Iris pigment epithelial cell (primary cell): Measurements from ENCODE around the gene CADM4.
"Not testable (repeated sequence)": the region's sequence is repeated elsewhere in the genome, so short reads cannot be mapped to it uniquely, and the experiment has no call there.

Experiments
- DNase-seq: peaks from one replicate; pipeline ENCODE4 v3.0.0-alpha.2; 2011; ENCODE audit warnings: low read depth

CADM4 gene

DNA sequence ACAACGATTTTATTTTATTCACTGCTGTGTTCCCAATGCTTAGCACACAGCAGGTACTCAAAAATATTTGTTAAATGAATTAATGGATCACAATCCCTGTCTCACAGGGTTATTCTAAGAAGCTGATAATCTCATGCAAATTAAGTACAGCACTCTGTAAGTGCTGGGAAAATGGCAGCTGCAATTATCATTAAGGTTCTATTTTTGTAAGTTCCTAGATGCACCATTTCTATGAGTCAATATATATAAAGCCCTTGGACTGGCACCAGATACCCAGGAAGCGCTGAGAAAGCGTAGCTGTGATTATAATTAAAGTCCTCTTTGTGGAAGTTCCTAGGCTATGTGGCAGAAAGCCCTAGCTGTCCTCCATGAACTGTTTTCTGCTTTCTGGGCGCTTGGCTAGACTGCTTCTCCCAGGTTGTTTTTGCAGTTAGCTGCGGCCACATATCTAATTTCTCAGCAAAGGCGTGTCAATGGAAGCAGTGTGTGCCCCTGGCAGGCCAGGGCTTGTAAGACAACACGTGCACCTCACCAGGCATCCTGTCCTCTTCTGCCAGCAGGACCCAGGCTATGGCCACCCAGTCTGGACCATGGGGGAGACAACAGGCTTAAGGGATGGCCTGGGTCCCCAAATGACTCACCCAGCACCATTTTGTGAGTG, 33.0 kb downstream of the CADM4 start:
- DNase-seq: no peak

DNA sequence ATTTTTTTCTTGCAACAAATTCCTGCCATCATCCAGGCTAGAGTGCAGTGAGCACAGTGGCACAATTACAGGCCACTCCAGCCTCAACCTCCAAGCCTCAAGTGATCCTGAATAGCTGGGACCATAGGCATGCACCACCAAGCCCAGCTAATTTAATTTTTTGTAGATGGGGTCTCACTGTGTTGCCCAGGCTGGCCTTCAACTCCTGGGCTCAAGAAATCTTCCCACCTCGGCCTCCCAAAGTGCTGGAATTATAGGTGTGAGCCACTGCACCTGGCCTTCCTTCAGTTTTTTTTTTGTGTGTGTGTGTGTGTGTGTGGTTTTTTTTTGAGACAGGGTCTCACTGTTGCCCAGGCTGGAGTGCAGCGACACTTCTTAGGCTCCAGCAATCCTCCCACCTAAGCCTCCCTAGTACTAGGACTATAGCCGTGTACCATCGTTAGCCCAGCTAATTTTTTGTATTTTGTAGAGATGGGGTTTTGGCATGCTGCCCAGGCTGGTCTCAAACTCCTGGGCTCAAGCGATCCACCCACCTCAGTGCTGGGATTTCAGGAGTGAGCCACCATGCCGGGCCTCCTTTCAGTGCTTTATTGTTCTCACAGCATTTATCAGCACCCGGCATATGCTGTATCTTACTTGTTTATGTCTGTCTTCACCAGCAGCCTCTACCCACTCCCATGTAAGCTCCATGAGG, 33.6 kb downstream of the CADM4 start:
- DNase-seq: no peak

DNA sequence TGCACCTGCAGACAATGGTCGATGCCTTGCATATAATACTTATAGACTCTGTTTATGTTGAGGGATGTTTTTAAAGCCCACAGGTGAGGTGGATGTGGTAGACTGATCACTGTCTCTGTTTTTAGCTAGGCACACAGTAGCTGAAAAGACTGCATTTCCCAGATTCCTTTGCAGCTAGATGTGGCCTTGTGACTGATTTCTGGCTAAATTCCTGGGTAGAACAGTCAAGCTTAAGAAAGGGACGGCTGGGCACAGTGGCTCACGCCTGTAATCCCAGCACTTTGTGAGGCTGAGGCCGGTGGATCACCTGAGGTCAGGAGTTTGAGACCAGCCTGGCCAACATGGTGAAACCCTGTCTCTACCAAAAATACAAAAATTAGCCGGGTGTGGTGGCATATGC, 39.3 kb downstream of the CADM4 start:
- DNase-seq: not testable (repeated sequence)

DNA sequence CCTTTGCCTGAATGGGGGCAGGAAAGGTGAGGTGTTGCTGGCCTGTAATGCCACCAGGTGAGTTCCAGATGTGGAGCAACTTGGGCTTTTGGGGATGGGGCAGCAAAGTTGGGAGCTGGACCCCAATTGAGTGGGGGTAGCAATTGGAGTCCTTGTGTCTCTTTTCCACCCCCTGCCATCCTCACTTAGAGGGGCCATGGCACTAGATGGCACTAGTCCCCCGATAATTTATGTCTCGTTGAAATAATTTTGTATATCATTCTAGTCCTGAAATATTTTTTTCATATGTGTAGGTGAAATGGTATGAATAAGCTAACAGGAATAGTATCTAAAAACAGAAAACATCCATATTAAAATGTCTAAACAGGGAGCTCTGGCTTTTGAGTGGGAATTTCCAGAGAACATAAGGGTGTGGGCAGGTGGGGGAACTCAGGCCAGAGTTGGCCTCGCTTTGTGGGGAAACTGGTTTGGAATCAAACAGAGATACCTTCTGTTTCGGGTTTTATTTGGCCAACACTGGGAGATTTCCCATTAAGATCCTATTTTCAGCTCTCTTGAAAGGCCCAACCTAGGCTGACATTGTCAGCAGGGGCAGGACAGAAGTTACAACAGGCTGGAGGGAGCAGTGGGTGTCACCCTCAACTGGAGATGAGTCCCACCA, 39.9 kb downstream of the CADM4 start:
- no peak for DNase-seq

DNA sequence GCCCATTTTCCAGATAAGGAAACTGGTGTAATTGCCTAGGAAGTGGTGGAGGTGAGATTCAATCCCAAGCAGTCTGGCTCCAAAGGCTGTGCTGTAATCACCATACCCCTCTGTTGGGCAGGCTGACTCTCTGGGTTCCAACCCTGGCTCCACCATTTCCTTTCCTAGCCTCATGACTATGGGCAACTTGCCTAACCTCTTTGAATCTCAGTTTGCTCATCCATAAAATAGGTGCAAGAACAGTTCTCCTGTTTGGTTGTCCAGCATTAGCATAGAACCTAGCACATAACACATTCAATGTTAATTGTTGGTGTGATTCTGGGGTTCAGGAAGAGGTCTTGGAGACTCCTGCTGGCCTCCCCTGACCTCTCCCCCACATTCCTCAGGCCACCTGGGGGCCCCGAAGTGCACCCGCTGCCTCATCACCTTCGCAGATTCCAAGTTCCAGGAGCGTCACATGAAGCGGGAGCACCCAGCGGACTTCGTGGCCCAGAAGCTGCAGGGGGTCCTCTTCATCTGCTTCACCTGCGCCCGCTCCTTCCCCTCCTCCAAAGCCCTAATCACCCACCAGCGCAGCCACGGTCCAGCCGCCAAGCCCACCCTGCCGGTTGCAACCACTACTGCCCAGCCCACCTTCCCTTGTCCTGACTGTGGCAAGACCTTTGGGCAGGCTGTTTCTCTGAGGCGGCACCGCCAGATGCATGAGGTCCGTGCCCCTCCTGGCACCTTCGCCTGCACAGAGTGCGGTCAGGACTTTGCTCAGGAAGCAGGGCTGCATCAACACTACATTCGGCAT, 41.0 kb downstream of the CADM4 start:
- no peak for DNase-seq

DNA sequence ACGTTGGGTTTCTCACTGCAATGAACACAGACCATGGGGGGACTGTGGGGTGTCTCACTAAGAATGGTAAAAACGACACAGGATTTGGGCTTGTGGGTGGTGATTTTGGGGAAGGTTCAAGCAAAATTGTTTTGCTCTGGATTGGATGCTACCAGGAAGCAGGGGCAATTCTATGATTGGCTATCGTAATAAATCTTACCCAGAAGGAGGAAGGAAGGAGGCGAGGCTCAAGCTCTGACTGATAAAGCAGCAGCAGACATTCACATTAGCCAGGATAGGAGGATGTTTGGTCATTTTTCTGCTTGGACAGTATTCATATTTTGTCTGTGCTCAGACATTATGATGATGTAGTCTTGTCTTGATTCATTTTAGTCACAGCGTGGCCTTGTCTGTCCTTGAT, 41.8 kb downstream of the CADM4 start:
- no peak for DNase-seq

DNA sequence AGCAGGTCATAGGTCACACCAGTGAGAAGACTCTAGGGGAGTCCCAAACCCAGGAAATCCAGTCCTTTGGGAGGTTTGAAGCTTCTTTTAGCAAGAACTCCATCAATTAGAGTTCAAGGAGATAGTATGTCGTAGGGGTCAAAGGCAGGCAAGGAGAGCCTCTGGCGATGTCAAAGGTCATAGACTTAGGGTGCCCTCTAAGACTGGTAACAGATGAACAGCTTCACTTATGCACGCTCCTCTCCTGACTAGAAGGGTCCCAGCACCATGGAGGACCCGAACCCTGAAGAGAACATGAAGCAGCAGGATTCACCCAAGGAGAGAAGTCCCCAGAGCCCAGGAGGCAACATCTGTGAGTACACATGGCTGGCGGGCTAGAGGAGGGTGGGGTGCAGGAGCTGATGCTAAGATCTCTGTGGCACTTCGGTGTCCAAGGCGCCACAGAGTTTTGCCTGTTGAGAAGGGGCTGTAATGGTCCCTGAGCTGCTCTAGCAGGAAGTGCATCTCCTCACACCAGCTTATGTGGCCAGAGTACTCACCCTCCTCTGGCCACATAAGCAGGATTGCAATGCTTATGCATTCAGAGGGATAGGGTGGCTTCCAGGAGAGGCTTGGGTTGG, 42.7 kb downstream of the CADM4 start:
- DNase-seq: peak; percentile 19

DNA sequence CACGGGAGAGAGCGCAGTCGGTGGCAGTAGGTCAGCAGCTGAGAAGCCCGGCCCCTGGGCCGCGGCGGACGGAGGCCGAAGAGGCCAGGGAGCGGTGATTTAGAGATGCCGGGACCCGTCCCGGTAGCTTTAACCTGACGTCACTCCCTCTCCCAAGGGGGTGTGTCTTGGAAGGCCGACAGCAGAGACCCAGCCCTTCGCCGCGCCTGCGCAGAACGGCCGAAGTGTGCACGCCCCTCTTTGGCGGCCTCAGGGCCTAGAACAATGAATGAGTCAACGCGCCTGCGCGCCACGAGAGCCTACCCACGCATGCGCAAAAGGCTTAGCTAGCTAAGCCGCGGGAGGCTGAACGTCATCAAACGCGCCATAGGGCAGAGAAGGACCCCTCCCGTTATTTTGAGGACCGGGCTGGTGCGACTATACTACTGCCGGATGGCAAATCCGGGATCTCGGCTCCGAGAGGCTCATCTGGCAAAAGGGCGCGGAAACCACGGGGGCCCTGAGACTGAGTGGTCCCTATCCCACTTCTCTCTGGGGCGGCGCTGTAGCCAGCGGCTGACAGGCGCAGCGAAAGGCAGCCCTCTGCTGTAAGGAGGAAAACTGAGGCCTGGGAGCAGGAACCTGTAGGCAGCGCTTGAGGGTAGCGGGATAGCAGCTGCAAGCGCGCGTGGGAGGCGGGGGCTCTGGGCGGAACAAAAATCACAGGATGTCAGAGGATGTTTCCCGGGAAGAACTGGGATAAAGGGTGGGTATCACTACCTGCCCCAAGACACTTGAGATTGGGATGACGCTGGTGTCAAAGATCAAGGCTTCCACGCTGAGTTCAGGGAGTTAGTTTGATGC, 43.4 kb downstream of the CADM4 start, which contains the start of the genes IRGQ and ZNF576:
Gene IRGQ (minus strand): TSS at position 136 of the 843 bp plus-strand sequence. CDS start 796 bp downstream, outside the sequence.
Gene ZNF576 (plus strand): TSS at position 597 of the 843 bp plus-strand sequence. CDS start 514 bp downstream, outside the sequence.
- DNase-seq: peak; percentile 98

DNA sequence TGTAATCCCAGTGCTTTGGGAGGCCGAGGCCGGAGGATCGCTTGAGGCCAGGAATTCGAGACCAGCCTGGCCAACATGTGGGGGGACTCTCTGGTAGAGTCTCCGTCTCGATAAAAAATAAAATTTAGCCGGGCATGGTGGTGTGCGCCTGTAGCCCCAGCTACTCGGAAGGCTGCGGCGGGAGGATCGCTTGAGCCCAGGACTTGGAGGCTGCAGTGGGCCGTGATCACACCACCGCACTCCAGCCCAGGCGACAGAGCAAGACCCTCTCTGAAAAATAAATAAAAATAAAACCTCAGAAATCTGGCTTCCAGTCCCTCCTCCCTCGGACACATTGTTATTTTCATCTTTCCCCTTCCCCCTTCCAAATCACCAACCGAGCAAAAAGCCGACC, 44.0 kb downstream of the CADM4 start:
- DNase-seq: no peak

DNA sequence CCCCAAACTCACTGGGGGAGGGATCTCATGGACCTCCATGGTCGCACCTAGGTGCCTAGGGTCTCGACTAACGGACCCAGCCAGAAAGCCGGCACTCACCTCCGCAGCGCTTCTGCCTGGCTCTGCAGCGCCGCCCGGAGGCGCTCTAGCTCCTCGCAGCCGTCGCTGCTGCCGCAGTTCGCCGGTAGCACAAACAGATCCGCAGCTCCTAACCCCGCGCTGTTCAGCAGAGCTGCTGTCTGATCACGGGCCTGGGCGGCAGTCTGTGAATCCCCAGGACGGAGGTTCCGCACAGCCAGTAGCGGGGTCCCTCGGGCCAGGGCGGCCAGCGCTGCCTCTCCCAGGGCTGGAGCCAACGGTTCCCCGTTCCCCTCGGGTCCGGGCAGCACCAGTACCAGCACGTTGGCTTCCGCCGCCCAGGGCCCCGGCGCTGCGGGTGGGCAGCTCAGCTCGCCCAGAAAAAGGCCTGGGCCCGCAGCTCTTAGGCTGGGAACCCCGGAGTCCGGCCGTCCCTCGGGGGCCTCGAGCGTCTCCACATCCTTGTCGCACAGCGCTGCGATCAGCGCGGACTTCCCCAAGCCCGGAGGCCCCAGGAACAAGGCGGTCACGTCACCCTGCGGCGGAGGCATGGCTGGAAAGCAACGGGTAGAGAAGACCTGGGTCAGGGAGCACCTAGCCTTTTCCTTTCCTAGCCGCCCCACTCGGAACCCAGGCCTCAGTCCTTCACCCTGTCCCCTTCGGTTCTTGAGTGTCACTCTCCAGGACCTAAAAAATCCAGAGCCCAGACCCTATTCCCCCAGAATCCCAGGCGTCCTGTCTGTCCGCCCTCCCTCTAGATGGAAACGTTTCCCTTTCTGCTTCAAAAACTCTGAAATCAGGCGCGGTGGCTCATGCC, 44.7 kb downstream of the CADM4 start:
- peak; percentile 77 for DNase-seq

DNA sequence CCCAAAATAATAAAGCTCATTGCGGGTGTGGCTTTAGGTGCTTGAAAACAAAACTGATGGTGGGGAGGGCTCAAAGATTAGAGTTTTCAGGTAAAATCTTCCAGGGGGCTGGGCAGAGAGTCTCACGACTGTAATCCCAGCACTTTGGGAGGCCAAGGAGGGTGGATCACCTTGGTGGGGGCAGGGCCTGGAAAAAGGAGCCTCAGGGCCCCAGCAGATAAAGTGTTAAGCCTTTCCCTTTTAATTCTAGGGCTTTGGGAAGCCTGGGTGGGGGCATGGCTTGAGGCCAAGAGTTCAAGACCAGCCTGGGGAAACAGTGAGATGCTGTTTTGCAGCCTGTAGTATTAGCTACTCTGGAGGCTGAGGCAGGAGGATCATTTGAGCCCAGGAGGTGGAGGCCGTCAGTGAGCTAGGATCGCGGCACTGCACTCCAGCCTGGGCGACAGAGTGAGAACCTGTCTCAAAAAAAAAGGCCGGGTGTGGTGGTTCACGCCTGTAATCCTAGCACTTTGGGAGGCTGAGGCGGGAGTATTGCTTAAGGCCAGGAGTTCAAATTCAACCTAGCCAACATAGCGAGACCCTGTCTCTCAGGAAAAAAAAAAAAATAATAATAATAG, 45.5 kb downstream of the CADM4 start:
- DNase-seq: no peak

DNA sequence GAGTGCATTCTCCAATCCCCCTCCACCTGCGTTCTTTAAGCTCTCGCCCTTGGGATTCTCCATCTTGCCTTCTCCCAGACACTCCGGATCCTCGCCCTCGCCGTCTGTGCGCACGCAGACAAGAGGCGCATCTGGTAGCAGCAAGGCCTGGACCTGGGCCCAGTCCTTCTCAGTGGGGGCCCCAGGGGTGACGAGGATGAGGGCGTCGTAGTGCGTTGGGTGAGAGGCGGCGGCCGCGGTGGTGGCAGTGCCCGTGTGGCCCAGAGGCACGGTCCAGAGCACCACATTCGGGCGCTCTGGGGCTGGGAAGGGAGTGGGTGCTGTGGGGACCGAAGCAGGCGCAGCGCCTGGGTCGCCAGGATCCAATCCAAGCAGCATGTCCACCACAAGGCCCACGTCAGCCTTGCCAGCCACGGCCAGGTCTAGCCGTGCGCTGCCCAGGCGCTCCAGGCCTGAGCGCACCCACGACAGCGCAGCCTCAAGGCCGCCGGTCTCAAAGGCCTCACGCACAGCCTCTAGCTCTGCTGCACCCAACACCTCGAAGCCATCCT, 46.8 kb downstream of the CADM4 start:
- no peak for DNase-seq

DNA sequence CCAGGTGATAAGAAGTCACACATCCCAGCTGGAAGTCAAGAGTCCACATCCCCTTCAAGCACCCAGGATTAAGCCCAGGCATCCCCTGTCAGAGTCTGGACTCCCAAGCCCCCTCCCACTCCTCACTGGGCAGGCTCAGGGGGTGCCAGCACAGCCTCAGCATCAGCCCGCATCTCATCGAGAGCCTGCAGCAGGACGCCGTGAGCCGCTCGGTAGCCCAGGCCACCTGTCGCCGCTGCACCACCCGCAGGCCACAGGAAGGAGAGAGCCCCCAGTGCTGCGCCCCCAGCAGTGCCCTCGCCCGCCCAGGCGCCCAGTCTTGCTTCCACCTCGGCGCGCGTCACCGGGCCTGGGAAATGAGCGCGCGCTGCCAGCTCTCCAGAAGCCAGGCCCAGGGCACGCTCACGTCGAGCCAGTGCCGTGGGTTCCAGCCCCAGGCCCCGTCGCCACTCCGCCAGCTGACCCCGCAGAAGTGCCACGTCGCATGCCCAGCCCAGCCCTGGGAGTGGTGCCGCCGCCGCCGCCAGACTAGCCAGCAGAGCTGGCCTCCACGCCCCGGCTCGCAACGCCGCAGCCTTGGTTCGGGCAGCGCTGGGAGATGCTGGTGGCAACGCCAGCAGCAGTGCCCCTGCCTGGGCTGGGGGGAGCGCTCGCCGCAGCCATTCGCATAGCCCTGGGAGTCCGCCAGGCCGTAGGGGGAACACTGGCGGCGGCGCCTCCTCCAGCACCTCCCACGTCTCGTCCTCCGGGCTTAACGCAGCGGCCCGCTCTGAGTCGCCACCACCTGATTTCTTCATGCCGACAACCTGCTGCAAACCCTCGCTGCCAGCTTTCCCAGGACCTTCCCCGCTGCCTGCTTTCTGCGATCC, 47.5 kb downstream of the CADM4 start:
- no peak for DNase-seq

DNA sequence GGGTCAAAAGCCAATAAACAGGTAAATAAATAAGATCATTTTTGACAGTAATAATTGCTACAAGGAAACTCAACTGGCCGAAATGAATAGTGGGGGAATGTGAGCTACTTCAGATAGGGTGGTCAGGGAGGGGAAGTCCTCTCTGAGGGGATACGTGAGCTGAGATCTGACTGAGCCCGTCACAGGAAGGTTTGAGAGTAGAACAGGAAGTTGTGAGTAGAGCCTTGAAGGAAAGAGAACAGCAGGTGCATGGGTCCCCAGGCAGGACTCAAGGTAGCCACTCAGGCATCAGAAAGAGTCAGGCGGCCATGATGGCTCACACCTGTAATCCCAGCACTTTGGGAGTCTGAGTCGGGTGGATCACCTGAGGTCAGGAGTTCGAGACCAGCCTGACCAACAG, 50.0 kb downstream of the CADM4 start:
- no peak for DNase-seq

DNA sequence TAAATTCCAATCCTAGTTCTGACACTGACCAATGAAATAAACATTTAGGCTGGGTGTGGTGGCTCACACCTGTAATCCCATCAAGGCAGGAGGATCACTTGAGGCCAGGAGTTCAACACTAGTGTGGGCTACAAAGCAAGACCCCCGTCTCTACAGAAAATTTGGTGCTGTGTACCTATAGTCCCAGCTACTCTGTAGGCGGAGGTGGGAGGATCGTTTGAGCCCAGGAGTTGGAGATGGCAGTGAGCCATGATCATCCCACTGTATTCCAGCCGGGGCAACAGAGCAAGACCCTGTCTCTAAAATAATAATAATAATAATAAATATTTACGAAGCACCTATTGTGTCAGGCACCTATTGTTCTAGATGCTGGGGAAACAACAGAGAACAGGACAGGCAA, 50.4 kb downstream of the CADM4 start:
- no peak for DNase-seq

DNA sequence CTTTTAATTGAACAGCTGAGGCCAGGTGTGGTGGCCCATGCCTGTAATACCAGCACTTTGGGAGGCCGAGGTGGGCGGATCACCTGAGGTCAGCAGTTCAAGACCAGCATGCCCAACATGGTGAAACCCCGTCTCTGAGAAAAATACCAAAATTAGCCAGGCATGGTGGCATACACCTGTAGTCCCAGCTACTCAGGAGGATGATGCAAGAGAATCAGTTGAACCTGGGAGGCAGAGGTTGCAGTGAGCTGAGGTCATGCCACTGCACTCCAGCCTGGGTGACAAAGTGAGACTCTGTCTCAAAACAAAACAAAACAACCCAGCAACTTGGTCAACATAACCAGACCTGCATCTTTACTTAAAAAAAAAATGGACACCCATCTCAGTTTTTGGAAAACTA, 52.6 kb downstream of the CADM4 start:
- not testable (repeated sequence) for DNase-seq

DNA sequence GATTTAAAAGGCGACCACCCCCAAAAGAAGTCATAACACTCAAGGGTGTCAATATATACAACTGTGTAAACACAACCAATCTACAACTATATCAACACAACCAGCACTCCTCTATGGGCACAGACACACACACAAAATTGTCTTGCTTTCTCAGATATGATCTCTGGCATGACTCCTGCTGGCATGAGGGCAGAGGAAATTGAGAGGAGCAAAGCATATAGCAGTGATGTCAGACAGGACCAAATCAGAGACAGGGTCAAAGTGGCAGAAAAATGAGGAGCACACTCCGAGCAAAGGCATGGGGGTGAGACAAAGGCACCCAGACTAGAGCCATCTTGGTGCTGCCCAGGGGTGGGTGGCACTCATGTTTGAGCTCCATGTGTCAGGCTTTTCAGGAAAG, 53.3 kb downstream of the CADM4 start:
- no peak for DNase-seq

DNA sequence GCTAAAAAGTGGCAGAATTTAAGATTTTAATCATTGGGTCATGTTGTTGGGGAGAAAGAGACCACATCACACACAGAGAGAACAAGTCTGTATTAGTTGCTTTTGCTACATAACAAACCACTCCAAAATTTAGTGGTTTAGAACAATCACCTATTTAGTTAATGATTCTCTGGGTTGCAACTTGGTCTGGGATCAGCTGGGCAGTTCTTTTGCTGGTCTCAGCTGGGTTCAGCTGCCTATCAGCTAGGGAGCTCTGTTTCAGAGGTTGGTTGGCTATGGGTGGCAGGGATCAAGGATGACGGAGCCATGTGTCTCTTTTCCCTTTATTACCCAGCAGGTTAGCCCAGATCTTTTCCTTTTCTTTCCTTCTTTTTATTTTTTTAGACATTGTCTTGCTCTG, 55.2 kb downstream of the CADM4 start:
- DNase-seq: no peak
